ENCODE data around the gene NFASC.

The NFASC gene

DNA sequence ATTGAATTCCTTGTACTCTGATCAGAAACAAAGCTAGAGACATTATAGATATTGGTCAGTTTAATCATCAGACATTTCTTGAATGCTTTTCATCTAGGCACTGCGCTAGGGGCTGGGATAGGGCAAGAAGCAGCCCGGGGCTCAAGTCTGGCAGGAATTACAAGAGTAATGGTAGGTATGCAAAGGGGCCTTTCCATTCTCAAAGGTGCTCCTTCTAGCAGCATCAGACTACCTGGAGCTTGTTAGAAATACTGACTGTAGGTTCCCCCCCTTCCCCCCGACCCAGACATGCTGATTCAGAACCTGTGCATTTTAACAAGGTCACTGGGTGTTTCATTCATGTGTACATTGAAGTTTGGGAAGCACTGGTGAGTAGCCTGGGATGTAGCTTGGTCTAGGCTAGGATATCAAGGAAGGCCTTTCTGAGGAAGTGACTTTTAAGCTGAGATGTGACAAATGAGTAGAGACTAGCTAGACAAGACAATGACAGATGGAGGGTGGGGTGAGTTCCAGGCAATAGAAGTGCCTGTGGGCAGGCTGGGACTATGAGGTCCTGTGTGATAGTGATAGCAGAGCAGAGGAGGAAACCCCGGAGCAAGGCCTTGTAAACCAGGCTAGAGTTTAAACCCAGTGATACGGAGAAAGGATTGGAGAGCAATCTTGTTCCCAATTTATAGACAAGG is 26.3 kb downstream of the NFASC start:
- no peak overlapping the region for H3K4me3 ChIP-seq (ENCODE audit: low read length)
- DNase-seq (ENCODE audit: low read depth, low spot score), result no peak
- H3K9me3 ChIP-seq (ENCODE audit: control insufficient read depth, insufficient read depth, low read length), result no peaks in the 10 kb centered on the region
- H3K4me1 ChIP-seq (ENCODE audit: control insufficient read depth, insufficient read depth, low read length), result peaks cover 5% of the 10 kb centered on the region; the same call in 1 of the 2 replicates
- H3K27me3 ChIP-seq (ENCODE audit: control insufficient read depth, insufficient read depth, low read length), result no peaks in the 10 kb centered on the region
- no peak overlapping the region for H3K27ac ChIP-seq (ENCODE audit: low read length)
- WGBS (ENCODE audit: insufficient coverage, insufficient read length), result no CpG with 5 or more reads among the region's 5 CpGs
- no peaks in the 10 kb centered on the region for H3K36me3 ChIP-seq (ENCODE audit: control insufficient read depth, insufficient read depth, low read length)

DNA sequence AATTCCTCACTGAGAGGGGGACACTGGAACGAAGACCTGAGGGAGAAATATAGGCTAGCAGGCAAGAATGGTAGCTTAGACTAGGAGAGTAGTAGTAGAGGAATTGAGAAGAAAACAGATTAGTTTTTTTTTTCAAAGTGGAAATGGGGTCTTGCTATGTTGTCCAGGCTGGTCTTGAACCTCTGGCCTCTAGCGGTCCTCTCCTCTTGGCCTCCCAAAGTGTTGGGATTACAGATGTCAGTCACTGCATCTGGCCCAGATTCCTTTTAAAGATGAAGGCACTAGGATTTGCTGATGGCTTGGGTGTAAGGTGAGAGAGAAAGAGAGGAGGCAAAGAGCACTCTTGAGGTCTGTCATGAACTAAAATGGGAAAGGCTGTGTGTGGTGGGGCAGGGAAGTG is 30.1 kb downstream of the NFASC start:
- no peaks in the 10 kb centered on the region for H3K36me3 ChIP-seq (ENCODE audit: control insufficient read depth, insufficient read depth, low read length)
- H3K4me1 ChIP-seq (ENCODE audit: control insufficient read depth, insufficient read depth, low read length), result peaks cover 5% of the 10 kb centered on the region; the same call in 1 of the 2 replicates
- no CpG with 5 or more reads among the region's 2 CpGs for WGBS (ENCODE audit: insufficient coverage, insufficient read length)

DNA sequence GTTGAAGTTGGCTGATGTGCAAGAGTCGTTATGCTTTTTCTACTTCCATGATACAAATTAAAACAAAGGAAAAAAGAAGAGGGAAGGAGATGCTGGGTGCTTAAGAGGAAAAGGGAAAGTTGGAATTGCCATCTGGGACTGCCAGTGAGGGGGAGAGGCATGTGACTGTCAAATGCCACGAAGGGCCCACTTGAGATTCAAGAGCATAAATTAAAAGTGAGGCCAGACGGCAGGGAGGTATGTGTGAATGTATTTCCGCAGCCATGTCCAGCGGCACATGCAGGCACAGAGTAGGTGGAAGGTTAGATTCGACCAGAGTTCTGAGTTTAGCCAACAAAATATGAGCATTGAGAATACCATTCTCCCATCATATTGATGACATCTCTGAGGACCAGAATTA is 32.0 kb downstream of the NFASC start:
- no peak for DNase-seq (ENCODE audit: low read depth, low spot score)
- H3K27me3 ChIP-seq (ENCODE audit: control insufficient read depth, insufficient read depth, low read length), result no peaks in the 10 kb centered on the region
- H3K27ac ChIP-seq (ENCODE audit: low read length), result no peak overlapping the region
- no peak overlapping the region for H3K4me3 ChIP-seq (ENCODE audit: low read length)
- no peaks in the 10 kb centered on the region for H3K4me1 ChIP-seq (ENCODE audit: control insufficient read depth, insufficient read depth, low read length)
- no peaks in the 10 kb centered on the region for H3K36me3 ChIP-seq (ENCODE audit: control insufficient read depth, insufficient read depth, low read length)
- no CpG with 5 or more reads among the region's 6 CpGs for WGBS (ENCODE audit: insufficient coverage, insufficient read length)
- H3K9me3 ChIP-seq (ENCODE audit: control insufficient read depth, insufficient read depth, low read length), result no peaks in the 10 kb centered on the region

More for the DNA sequence above, 30.1 kb downstream of the NFASC start:
- Histone ChIP-seq H3K9me3 (ENCODE audit: control insufficient read depth, insufficient read depth, low read length) (no peaks in the 10 kb centered on the region), H3K27ac (ENCODE audit: low read length) (no peak overlapping the region), H3K27me3 (ENCODE audit: control insufficient read depth, insufficient read depth, low read length) (no peaks in the 10 kb centered on the region), H3K4me3 (ENCODE audit: low read length) (no peak overlapping the region)
- no peak for DNase-seq (ENCODE audit: low read depth, low spot score)

DNA sequence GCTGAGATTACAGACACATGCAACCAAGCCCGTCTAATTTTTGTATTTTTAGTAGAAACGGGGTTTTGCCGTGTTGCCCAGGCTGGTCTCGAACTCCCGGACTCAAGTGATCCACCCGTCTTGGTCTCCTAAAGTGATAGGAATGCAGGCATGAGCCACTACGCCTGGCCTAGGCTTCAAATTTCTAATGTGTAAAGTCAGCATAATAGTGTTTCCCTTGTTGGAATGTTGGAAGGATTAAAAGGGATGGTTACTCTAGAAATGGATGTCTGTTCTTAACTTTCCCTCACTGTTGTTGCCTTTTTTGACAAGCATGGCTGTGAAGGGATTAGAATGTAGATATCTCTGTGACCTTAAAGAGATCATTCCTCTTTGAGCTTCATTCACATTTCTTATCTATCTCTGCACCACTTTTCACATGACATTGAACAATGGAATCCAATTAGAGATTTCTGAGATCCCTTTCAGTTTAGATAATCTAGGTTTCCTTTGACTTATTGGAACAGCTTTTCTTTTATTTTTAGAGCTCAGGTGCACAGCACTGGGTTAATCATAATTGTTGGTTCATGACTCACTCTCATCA is 33.7 kb downstream of the NFASC start:
- no peaks in the 10 kb centered on the region for H3K9me3 ChIP-seq (ENCODE audit: control insufficient read depth, insufficient read depth, low read length)
- no peak overlapping the region for H3K27ac ChIP-seq (ENCODE audit: low read length)
- H3K36me3 ChIP-seq (ENCODE audit: control insufficient read depth, insufficient read depth, low read length), result no peaks in the 10 kb centered on the region
- WGBS (ENCODE audit: insufficient coverage, insufficient read length), result no CpG with 5 or more reads among the region's 7 CpGs
- no peaks in the 10 kb centered on the region for H3K4me1 ChIP-seq (ENCODE audit: control insufficient read depth, insufficient read depth, low read length)
- no peaks in the 10 kb centered on the region for H3K27me3 ChIP-seq (ENCODE audit: control insufficient read depth, insufficient read depth, low read length)
- H3K4me3 ChIP-seq (ENCODE audit: low read length), result no peak overlapping the region
- DNase-seq (ENCODE audit: low read depth, low spot score), result no peak

GRCh38 chr1:204909109-204909508 is 38.4 kb downstream of the NFASC start:
- H3K4me1 ChIP-seq (ENCODE audit: control insufficient read depth, insufficient read depth, low read length), result no peaks in the 10 kb centered on the region
- no peak overlapping the region for H3K27ac ChIP-seq (ENCODE audit: low read length)
- no peaks in the 10 kb centered on the region for H3K36me3 ChIP-seq (ENCODE audit: control insufficient read depth, insufficient read depth, low read length)
- no CpG with 5 or more reads among the region's 3 CpGs for WGBS (ENCODE audit: insufficient coverage, insufficient read length)
- no peaks in the 10 kb centered on the region for H3K27me3 ChIP-seq (ENCODE audit: control insufficient read depth, insufficient read depth, low read length)
- H3K9me3 ChIP-seq (ENCODE audit: control insufficient read depth, insufficient read depth, low read length), result no peaks in the 10 kb centered on the region
- no peak for DNase-seq (ENCODE audit: low read depth, low spot score)
- no peak overlapping the region for H3K4me3 ChIP-seq (ENCODE audit: low read length)

- Histone ChIP-seq H3K4me3 (ENCODE audit: low read length) (no peak overlapping the region), H3K9me3 (ENCODE audit: control insufficient read depth, insufficient read depth, low read length) (no peaks in the 10 kb centered on the region), H3K4me1 (ENCODE audit: control insufficient read depth, insufficient read depth, low read length) (peaks cover 3% of the 10 kb centered on the region), H3K27ac (ENCODE audit: low read length) (no peak overlapping the region), H3K36me3 (ENCODE audit: control insufficient read depth, insufficient read depth, low read length) (no peaks in the 10 kb centered on the region), H3K27me3 (ENCODE audit: control insufficient read depth, insufficient read depth, low read length) (no peaks in the 10 kb centered on the region)
- no CpG with 5 or more reads among the region's 5 CpGs for WGBS (ENCODE audit: insufficient coverage, insufficient read length)
- no peak for DNase-seq (ENCODE audit: low read depth, low spot score)
These were observed 45.3 kb downstream of the NFASC start for GRCh38 chr1:204915861-204916495.

DNA sequence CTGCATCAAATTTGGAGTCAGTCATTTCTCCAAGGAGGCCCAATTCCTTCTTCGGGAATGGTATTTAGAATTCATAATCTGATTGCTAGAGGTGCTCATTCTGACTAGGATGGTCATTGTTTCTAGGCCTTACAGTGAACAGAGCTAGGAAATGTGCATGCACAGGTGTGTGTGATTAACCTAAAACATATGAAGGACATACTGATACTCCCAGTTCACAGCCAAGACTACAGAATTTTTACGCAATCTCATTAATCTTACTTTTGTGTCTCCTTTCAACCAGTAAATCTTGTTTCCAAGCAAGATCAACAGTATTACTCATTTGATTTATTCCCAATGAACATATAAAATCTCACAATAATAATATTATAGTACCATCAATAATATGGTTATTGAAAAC is 47.1 kb downstream of the NFASC start:
- no peak overlapping the region for H3K27ac ChIP-seq (ENCODE audit: low read length)
- H3K4me1 ChIP-seq (ENCODE audit: control insufficient read depth, insufficient read depth, low read length), result peaks cover 7% of the 10 kb centered on the region
- no peak overlapping the region for H3K4me3 ChIP-seq (ENCODE audit: low read length)
- no peaks in the 10 kb centered on the region for H3K9me3 ChIP-seq (ENCODE audit: control insufficient read depth, insufficient read depth, low read length)
- H3K36me3 ChIP-seq (ENCODE audit: control insufficient read depth, insufficient read depth, low read length), result no peaks in the 10 kb centered on the region
- no peak for DNase-seq (ENCODE audit: low read depth, low spot score)
- no peaks in the 10 kb centered on the region for H3K27me3 ChIP-seq (ENCODE audit: control insufficient read depth, insufficient read depth, low read length)
- WGBS (ENCODE audit: insufficient coverage, insufficient read length), result no CpG with 5 or more reads among the region's 2 CpGs

- no peak for DNase-seq (ENCODE audit: low read depth, low spot score)
- Histone ChIP-seq H3K4me1 (ENCODE audit: control insufficient read depth, insufficient read depth, low read length) (peaks cover 20% of the 10 kb centered on the region), H3K36me3 (ENCODE audit: control insufficient read depth, insufficient read depth, low read length) (no peaks in the 10 kb centered on the region), H3K4me3 (ENCODE audit: low read length) (no peak overlapping the region), H3K27ac (ENCODE audit: low read length) (no peak overlapping the region), H3K27me3 (ENCODE audit: control insufficient read depth, insufficient read depth, low read length) (no peaks in the 10 kb centered on the region), H3K9me3 (ENCODE audit: control insufficient read depth, insufficient read depth, low read length) (no peaks in the 10 kb centered on the region)
- WGBS (ENCODE audit: insufficient coverage, insufficient read length), result no CpG with 5 or more reads among the region's 3 CpGs
These were observed 49.8 kb downstream of the NFASC start for GRCh38 chr1:204920511-204920910.

DNA sequence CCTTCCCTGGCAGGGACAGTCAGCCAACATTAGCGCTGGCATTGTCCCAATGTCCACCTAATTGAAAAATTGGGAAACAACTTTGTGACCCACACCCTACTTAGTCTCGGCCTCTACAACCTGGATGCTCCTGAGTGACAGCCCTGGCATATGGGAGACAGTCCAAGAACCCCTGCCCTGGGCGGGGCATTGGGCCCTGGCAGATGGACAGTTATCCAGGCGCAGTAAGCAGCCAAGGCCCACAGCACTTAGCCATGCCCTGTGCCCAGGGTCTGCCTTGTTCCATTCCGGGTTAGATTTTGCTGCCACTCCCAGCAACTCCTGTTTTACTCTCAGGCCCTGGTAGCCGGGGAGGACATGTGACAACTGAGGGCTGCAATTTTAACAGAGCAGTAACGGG is 50.3 kb downstream of the NFASC start:
- no peaks in the 10 kb centered on the region for H3K36me3 ChIP-seq (ENCODE audit: control insufficient read depth, insufficient read depth, low read length)
- no peak overlapping the region for H3K27ac ChIP-seq (ENCODE audit: low read length)
- no peaks in the 10 kb centered on the region for H3K9me3 ChIP-seq (ENCODE audit: control insufficient read depth, insufficient read depth, low read length)
- no peak for DNase-seq (ENCODE audit: low read depth, low spot score)
- WGBS (ENCODE audit: insufficient coverage, insufficient read length), result no CpG with 5 or more reads among the region's 7 CpGs
- H3K4me3 ChIP-seq (ENCODE audit: low read length), result no peak overlapping the region
- no peaks in the 10 kb centered on the region for H3K27me3 ChIP-seq (ENCODE audit: control insufficient read depth, insufficient read depth, low read length)
- peaks cover 20% of the 10 kb centered on the region for H3K4me1 ChIP-seq (ENCODE audit: control insufficient read depth, insufficient read depth, low read length)

- no CpG with 5 or more reads among the region's 15 CpGs for WGBS (ENCODE audit: insufficient coverage, insufficient read length)
- H3K27ac ChIP-seq (ENCODE audit: low read length), result no peak overlapping the region
- H3K36me3 ChIP-seq (ENCODE audit: control insufficient read depth, insufficient read depth, low read length), result no peaks in the 10 kb centered on the region
- DNase-seq (ENCODE audit: low read depth, low spot score), result no peak
- H3K27me3 ChIP-seq (ENCODE audit: control insufficient read depth, insufficient read depth, low read length), result no peaks in the 10 kb centered on the region
- H3K9me3 ChIP-seq (ENCODE audit: control insufficient read depth, insufficient read depth, low read length), result no peaks in the 10 kb centered on the region
- H3K4me1 ChIP-seq (ENCODE audit: control insufficient read depth, insufficient read depth, low read length), result peaks cover 20% of the 10 kb centered on the region
- H3K4me3 ChIP-seq (ENCODE audit: low read length), result no peak overlapping the region
These were observed 51.3 kb downstream of the NFASC start for GRCh38 chr1:204921855-204922516.
